ENCODE measurements around the gene PDE4D.

Gene PDE4D

GRCh38 chr5:59238126-59238902 lies 655.2 kb downstream of the PDE4D start:
- no peak for FAIRE-seq

GRCh38 chr5:59236986-59237385 lies 656.5 kb downstream of the PDE4D start:
- no peak for FAIRE-seq

GRCh38 chr5:59236448-59236847 lies 657.1 kb downstream of the PDE4D start:
- no peak for FAIRE-seq

- no peak for FAIRE-seq
Observed at GRCh38 chr5:59234236-59234635, 659.3 kb downstream of the PDE4D start.

GRCh38 chr5:59231221-59231931 lies 662.1 kb downstream of the PDE4D start:
- FAIRE-seq, result no peak

GRCh38 chr5:59222687-59223511 lies 670.6 kb downstream of the PDE4D start:
- FAIRE-seq, result no peak

- FAIRE-seq, result no peak
Observed at GRCh38 chr5:59221769-59222168, 671.8 kb downstream of the PDE4D start.

GRCh38 chr5:59218424-59219045 lies 675.0 kb downstream of the PDE4D start:
- peak; percentile 86 for FAIRE-seq

- no peak for FAIRE-seq
Observed at GRCh38 chr5:59216841-59217240, 676.7 kb downstream of the PDE4D start.

- no peak for FAIRE-seq
Observed at GRCh38 chr5:59212596-59212995, 680.9 kb downstream of the PDE4D start.

- FAIRE-seq, result no peak
Observed at GRCh38 chr5:59209758-59210359, 683.7 kb downstream of the PDE4D start.

GRCh38 chr5:59208474-59208873 lies 685.1 kb downstream of the PDE4D start:
- FAIRE-seq, result no peak

GRCh38 chr5:59207401-59207800 lies 686.1 kb downstream of the PDE4D start:
- no peak for FAIRE-seq

GRCh38 chr5:59206132-59206581 lies 687.4 kb downstream of the PDE4D start:
- FAIRE-seq, result no peak

- FAIRE-seq, result no peak
Observed at GRCh38 chr5:59204114-59204897, 689.2 kb downstream of the PDE4D start.

GRCh38 chr5:59199868-59200267 lies 693.7 kb downstream of the PDE4D start:
- FAIRE-seq, result no peak

GRCh38 chr5:59198832-59199231 lies 694.7 kb downstream of the PDE4D start:
- no peak for FAIRE-seq

- FAIRE-seq, result no peak
Observed at GRCh38 chr5:59198365-59198764, 695.2 kb downstream of the PDE4D start.

- no peak for FAIRE-seq
Observed at GRCh38 chr5:59197911-59198310, 695.6 kb downstream of the PDE4D start.

GRCh38 chr5:59193616-59194319 lies 699.8 kb downstream of the PDE4D start:
- no peak for FAIRE-seq

GRCh38 chr5:59190746-59191145 lies 702.8 kb downstream of the PDE4D start:
- no peak for FAIRE-seq
